ENCODE data around the gene CTNNA3. TPM values are rescaled to one million over a fixed set of nuclear protein-coding genes. Genes with fewer than 3 reads are reported as not detected.
A peak's percentile ranks its signal among the peaks of the same experiment; 100 is the strongest.

Gene CTNNA3
- total and polyA plus RNA-seq, 2 donors from 2014 or later: 0.45 to 0.72 TPM

- TF ChIP-seq CTCF (IDR thresholded peaks at IDR 0.05; ENCODE audit: borderline replicate concordance, extremely low read depth, insufficient read depth): peak; percentile 56
- FAIRE-seq (no peak), DNase-seq (peak; percentile 46 to 94 (median 74))
- intact Hi-C loops (cut with DNase I): no loop called here
- Histone ChIP-seq H3K27ac (ENCODE audit: low read depth in 2 of 2, low read length in 2 of 2) (no peak within 1 kb of the TSS), H3K9ac (ENCODE audit: low read length in 3 of 3) (no peak within 1 kb of the TSS), H3K36me3 (ENCODE audit: control insufficient read depth in 2 of 3, insufficient read depth in 3 of 3, low read length in 3 of 3) (no peaks in the 10 kb centered on the region), H3K27me3 (ENCODE audit: control insufficient read depth, insufficient read depth, low read length) (peaks cover 21% of the 10 kb centered on the region), H3K4me3 (ENCODE audit: low read length in 3 of 3) (peak within 1 kb of the TSS in 2 of 3 donors; percentile 40 to 43), H3K9me3 (ENCODE audit: control insufficient read depth in 2 of 3, insufficient read depth in 1 of 3, low read length in 3 of 3) (no peaks in the 10 kb centered on the region), H3K4me1 (ENCODE audit: control insufficient read depth in 2 of 3, insufficient read depth in 2 of 3, low read depth in 1 of 3, low read length in 3 of 3) (no peaks in the 10 kb centered on the region)
Observed at GRCh38 chr10:66925896-66926715, 769.9 kb downstream of the CTNNA3 start, which contains the start of gene LRRTM3. LRRTM3 (plus strand) TSS chr10:66926036.

GRCh38 chr10:66925373-66925772 is 770.6 kb downstream of the CTNNA3 start:
- intact Hi-C loops (cut with DNase I): no loop called here
- no peak overlapping the region for H3K27ac ChIP-seq (ENCODE audit: low read depth in 2 of 2, low read length in 2 of 2)
- DNase-seq (peak in 2 of 5 donors; percentile 51 to 76), FAIRE-seq (no peak)
- no peak overlapping the region for H3K9ac ChIP-seq (ENCODE audit: low read length in 3 of 3)
- H3K9me3 ChIP-seq (ENCODE audit: control insufficient read depth in 2 of 3, insufficient read depth in 1 of 3, low read length in 3 of 3): no peaks in the 10 kb centered on the region
- H3K36me3 ChIP-seq (ENCODE audit: control insufficient read depth in 2 of 3, insufficient read depth in 3 of 3, low read length in 3 of 3): no peaks in the 10 kb centered on the region
- H3K4me3 ChIP-seq (ENCODE audit: low read length in 3 of 3): no peak overlapping the region
- H3K4me1 ChIP-seq (ENCODE audit: control insufficient read depth in 2 of 3, insufficient read depth in 2 of 3, low read depth in 1 of 3, low read length in 3 of 3): no peaks in the 10 kb centered on the region
- TF ChIP-seq CTCF (IDR thresholded peaks at IDR 0.05; ENCODE audit: borderline replicate concordance, extremely low read depth, insufficient read depth): no peak
- peaks cover 21% of the 10 kb centered on the region for H3K27me3 ChIP-seq (ENCODE audit: control insufficient read depth, insufficient read depth, low read length)

GRCh38 chr10:66924674-66925345 is 771.2 kb downstream of the CTNNA3 start:
- FAIRE-seq: no peak
- no peaks in the 10 kb centered on the region for H3K4me1 ChIP-seq (ENCODE audit: control insufficient read depth in 2 of 3, insufficient read depth in 2 of 3, low read depth in 1 of 3, low read length in 3 of 3)
- no peaks in the 10 kb centered on the region for H3K9me3 ChIP-seq (ENCODE audit: control insufficient read depth in 2 of 3, insufficient read depth in 1 of 3, low read length in 3 of 3)

More at GRCh38 chr10:66924674-66925345, 771.2 kb downstream of the CTNNA3 start:
- no peak overlapping the region for H3K4me3 ChIP-seq (ENCODE audit: low read length in 3 of 3)
- H3K36me3 ChIP-seq (ENCODE audit: control insufficient read depth in 2 of 3, insufficient read depth in 3 of 3, low read length in 3 of 3): no peaks in the 10 kb centered on the region
- no peak overlapping the region for H3K27ac ChIP-seq (ENCODE audit: low read depth in 2 of 2, low read length in 2 of 2)
- TF ChIP-seq CTCF (IDR thresholded peaks at IDR 0.05; ENCODE audit: borderline replicate concordance, extremely low read depth, insufficient read depth): no peak
- intact Hi-C loops (cut with DNase I): no loop called here
- DNase-seq: peak in 1 of 5 donors; percentile 28
- no peak overlapping the region for H3K9ac ChIP-seq (ENCODE audit: low read length in 3 of 3)
- peaks cover 21% of the 10 kb centered on the region for H3K27me3 ChIP-seq (ENCODE audit: control insufficient read depth, insufficient read depth, low read length)

Data from kidney (tissue), 14 donors.